MG63 (cell line): Measurements from ENCODE around the gene CACNA2D3. TPM values are rescaled to one million over a fixed set of nuclear protein-coding genes. Genes with fewer than 3 reads are reported as not detected.

Experiments used
- DNase-seq: peaks from one replicate; pipeline ENCODE4 v3.0.0-alpha.2; 2020
- H3K27me3 ChIP-seq: fragments of 250-450 bp; sonication (Bioruptor Pico); 2 replicates; pipeline ENCODE4 v1.5.1; 2020; ENCODE audit warnings: mild to moderate bottlenecking, moderate library complexity
- H3K36me3 ChIP-seq: fragments of 250-450 bp; sonication (Bioruptor Pico); 2 replicates; pipeline ENCODE4 v1.5.1; 2020; ENCODE audit warnings: mild to moderate bottlenecking, moderate library complexity
- H3K4me3 ChIP-seq: fragments of 250-450 bp; sonication (Bioruptor Pico); 2 replicates; pipeline ENCODE4 v1.5.1; 2020; ENCODE audit warnings: mild to moderate bottlenecking, moderate library complexity
- H3K9me3 ChIP-seq: fragments of 250-450 bp; sonication (Bioruptor Pico); 2 replicates; pipeline ENCODE4 v1.5.1; 2020; ENCODE audit warnings: mild to moderate bottlenecking, moderate library complexity
- total RNA-seq: library from RNA; depleted of rRNA; stranded (reverse); fragments of >200 nt; shearing (Covaris generic); gene quantifications from 2 replicates; pipeline ENCODE4 v1.2.3, GENCODE V29; 2014; ENCODE audit warnings: low replicate concordance

CACNA2D3 gene
- total RNA-seq, 1 experiment from 2014 or later, result 2.0 TPM

DNA sequence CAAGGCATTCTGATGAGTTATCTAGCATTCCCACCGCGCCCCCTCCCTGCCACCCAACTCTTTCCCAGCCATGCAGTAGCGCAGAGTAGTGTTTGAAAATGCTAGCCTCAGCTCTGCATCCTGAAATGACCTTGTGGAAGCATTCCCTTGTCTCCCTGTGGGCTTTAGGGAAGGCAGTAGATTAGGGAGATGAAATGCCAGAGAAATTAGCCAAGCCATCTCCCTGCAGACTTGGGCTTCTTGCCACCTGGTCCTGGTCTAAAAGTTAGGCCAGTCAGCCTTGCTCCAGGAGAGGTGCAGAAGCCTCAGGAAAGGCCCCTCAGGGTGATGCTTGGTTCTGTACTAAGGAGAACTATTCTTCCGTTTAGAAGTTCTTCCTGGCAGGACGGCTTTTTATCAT lies 231.2 kb downstream of the CACNA2D3 start:
- H3K27me3 ChIP-seq, result no peaks in the 10 kb centered on the region
- H3K4me3 ChIP-seq, result no peak overlapping the region
- peak; percentile 68 for DNase-seq
- no peaks in the 10 kb centered on the region for H3K9me3 ChIP-seq
- no peaks in the 10 kb centered on the region for H3K36me3 ChIP-seq

GRCh38 chr3:54353946-54354345 lies 231.6 kb downstream of the CACNA2D3 start:
- Histone ChIP-seq H3K4me3 (no peak overlapping the region), H3K27me3 (no peaks in the 10 kb centered on the region), H3K36me3 (no peaks in the 10 kb centered on the region), H3K9me3 (no peaks in the 10 kb centered on the region)
- peak; percentile 68 for DNase-seq

- peak; percentile 28 for DNase-seq
- Histone ChIP-seq H3K4me3 (no peak overlapping the region), H3K27me3 (no peaks in the 10 kb centered on the region), H3K9me3 (no peaks in the 10 kb centered on the region), H3K36me3 (no peaks in the 10 kb centered on the region)
Observed at GRCh38 chr3:54355800-54356199, 233.4 kb downstream of the CACNA2D3 start.

GRCh38 chr3:54356261-54357045 lies 234.1 kb downstream of the CACNA2D3 start:
- Histone ChIP-seq H3K4me3 (no peak overlapping the region), H3K27me3 (no peaks in the 10 kb centered on the region), H3K36me3 (no peaks in the 10 kb centered on the region), H3K9me3 (no peaks in the 10 kb centered on the region)
- peak; percentile 89 for DNase-seq

DNA sequence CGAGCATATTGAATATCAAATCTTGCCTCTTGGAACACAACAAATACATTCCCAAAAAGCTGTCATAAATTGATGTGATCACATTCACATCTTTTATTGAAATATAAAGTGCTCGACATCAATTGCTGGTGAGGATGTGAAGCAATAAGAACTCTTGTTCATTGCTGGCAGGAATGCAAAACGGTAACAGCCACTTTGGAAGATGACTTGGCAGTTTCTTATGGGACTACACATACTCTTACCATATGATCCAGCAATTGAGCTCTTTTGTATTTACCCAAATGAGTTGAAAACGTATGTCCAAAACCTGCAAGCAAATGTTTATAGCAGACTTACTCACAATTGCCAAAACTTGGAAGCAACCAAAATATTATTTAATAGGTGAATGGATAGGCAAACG lies 234.9 kb downstream of the CACNA2D3 start:
- H3K27me3 ChIP-seq, result no peaks in the 10 kb centered on the region
- peak; percentile 44 for DNase-seq
- no peaks in the 10 kb centered on the region for H3K9me3 ChIP-seq
- H3K4me3 ChIP-seq, result no peak overlapping the region
- no peaks in the 10 kb centered on the region for H3K36me3 ChIP-seq

DNA sequence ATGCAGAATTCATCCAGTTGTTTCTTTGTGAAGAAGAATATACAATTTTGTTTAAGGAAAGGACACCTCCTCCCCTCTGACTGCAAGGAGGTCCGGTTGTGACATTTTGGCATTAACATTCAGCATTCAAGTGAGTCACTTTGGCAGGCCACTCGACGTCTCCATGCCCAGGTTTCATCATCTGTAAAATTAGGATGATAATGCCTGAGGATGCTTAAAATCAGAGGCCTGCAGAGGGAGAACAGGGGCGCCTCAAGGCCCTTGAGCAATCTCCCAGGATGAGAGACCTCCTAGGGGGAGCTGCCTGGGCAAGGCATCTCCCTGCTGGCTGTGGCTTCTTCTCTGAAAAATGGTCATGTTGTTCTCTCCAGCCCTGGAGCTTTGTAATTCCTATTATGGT lies 236.0 kb downstream of the CACNA2D3 start:
- Histone ChIP-seq H3K9me3 (no peaks in the 10 kb centered on the region), H3K36me3 (no peaks in the 10 kb centered on the region), H3K27me3 (no peaks in the 10 kb centered on the region), H3K4me3 (no peak overlapping the region)
- peak; percentile 75 for DNase-seq

DNA sequence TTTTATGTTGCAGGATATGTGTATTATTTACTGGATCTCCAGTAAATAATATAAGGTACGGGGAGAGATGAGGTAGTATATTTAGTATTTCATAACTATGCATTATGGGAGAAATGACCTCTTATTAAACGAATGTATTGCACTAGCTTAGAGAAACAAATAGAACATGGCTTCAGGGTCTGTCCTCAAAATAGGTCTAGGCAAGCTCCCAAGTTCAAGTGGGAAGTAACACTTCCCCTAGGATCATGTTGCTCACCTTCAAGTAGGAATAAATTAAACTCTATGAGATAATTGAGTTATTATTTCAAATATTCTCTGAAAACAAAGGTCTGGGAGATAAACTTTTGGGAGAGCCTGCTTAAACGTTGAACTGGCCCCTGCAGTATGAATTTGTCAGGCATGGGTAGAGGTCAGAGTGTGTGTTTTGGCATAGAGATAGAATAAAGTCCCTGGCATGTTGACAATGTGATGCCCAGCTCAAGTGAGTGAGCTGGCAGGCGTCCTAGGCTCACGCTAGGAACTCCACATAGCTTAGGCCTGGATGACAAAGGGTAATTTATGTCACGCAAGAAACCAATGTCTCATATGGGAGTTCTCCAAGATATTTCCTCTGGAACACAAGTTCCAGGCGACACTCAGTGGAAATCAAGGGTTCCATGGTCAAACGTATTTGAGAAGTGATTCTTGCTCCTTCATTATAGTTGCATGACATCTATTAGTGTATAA lies 236.8 kb downstream of the CACNA2D3 start:
- DNase-seq, result peak; percentile 85
- H3K27me3 ChIP-seq, result no peaks in the 10 kb centered on the region
- H3K4me3 ChIP-seq, result no peak overlapping the region
- H3K36me3 ChIP-seq, result no peaks in the 10 kb centered on the region
- H3K9me3 ChIP-seq, result no peaks in the 10 kb centered on the region

- Histone ChIP-seq H3K36me3 (no peaks in the 10 kb centered on the region), H3K9me3 (no peaks in the 10 kb centered on the region), H3K27me3 (no peaks in the 10 kb centered on the region), H3K4me3 (no peak overlapping the region)
- peak; percentile 27 for DNase-seq
Observed at GRCh38 chr3:54360320-54360719, 238.0 kb downstream of the CACNA2D3 start.

- no peaks in the 10 kb centered on the region for H3K36me3 ChIP-seq
- H3K4me3 ChIP-seq, result no peak overlapping the region
- H3K9me3 ChIP-seq, result no peaks in the 10 kb centered on the region
- DNase-seq, result no peak
- no peaks in the 10 kb centered on the region for H3K27me3 ChIP-seq
Observed at GRCh38 chr3:54361746-54362283, 239.5 kb downstream of the CACNA2D3 start.

DNA sequence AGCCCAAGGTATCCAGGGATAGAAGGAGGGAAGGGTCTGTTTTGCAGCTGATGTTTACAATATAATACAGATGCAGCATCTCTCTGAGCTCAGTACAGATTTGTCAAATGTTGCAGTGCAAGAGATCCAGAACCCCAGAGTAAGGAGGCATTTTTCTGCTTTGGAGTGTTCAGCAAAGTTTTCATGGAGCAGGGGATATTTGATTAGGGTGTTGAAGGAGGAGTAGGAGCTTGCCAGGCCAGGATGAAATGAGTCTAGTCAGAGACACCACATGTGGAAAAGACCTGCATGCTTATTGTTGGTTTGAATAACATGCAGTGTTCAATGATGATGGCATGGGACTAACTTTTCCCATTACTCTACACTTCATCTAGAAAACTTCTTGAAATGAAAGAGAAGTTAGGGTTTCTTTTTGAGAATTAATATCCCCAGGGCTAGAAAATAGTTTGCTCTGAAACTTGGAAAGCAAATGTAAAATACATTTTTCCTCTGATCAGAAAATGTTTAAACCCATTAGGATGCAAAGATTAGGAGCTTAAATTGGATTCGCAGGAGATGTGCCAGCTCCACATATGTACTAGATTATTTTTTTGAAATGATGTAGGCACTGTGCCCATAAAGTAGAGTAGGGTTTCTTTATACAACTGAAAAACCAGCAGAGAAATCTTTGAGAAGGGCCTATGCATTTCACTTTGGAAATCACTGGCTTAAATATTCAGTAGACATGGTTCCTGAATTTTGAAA lies 243.8 kb downstream of the CACNA2D3 start:
- Histone ChIP-seq H3K36me3 (no peaks in the 10 kb centered on the region), H3K9me3 (no peaks in the 10 kb centered on the region), H3K4me3 (no peak overlapping the region), H3K27me3 (no peaks in the 10 kb centered on the region)
- DNase-seq, result no peak

DNA sequence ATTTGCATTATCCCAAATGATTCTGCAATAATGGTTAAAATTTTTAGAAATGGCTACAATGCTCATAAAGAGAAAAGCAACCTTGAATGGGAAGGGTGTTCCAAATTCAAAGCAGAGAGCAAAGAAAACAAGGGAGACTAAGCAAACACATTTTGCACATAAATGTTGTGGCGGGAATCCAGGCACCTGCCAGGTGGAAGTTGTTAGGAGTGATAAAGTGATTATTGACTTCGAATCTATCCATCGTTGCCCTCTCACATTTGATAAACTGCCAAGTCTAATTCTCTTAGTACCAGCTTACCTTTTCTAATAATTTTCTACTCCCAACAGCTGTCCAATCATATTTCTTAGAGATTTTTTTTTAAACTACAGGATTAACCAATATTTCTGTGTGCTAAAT lies 244.5 kb downstream of the CACNA2D3 start:
- Histone ChIP-seq H3K4me3 (no peak overlapping the region), H3K36me3 (no peaks in the 10 kb centered on the region), H3K27me3 (no peaks in the 10 kb centered on the region), H3K9me3 (no peaks in the 10 kb centered on the region)
- no peak for DNase-seq

DNA sequence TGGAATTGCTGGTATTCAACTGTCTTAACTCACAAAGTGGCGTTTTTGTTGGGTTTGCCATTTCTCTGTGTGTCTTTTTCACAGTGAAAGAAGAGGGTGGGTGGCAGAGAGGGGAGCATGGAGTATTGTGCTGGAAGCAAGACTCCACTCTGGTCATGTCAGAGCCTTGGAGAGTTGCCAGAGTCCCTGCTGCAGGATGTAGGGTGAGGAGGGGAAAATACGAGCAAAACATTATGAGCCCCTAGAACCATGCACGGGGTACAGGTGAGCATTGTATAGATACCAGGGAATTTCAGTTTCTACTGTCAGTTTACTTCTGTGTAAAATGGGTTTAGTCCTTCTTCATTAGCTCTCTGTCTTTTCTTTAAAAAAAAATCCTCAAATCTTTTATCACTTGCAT lies 249.9 kb downstream of the CACNA2D3 start:
- no peaks in the 10 kb centered on the region for H3K36me3 ChIP-seq
- no peak overlapping the region for H3K4me3 ChIP-seq
- no peaks in the 10 kb centered on the region for H3K27me3 ChIP-seq
- no peak for DNase-seq
- no peaks in the 10 kb centered on the region for H3K9me3 ChIP-seq

DNA sequence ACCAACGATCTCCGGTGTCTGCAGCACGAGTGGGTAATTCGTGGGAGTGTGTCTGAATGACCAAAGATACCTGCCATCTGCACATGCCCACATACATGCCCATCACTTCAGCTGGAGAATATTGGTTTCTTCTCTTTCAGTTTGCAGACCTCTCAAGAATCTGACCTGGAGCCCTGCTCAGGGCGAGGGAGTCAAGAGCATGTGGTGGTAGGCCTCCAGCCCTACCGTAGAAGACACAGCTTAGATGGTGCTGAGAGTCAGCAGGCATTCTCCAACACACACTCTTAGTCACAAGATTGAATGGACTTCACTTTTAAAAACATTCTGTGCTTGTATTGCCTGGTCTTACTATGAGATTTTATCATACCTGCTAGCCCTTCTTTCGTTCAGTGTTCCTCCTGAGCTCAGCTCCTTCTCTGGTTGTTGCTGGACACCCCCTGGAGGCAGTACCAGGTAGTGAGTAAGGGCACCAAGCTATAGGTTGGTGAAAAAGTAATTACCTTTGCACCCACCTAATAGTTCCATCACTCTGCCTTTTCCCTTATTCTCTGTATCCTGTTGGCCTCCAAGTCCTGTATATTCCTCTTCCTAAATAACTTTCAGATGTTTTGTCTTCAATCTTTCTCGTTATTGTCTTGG lies 252.0 kb downstream of the CACNA2D3 start:
- DNase-seq, result no peak
- no peaks in the 10 kb centered on the region for H3K9me3 ChIP-seq
- H3K36me3 ChIP-seq, result no peaks in the 10 kb centered on the region
- H3K4me3 ChIP-seq, result no peak overlapping the region
- H3K27me3 ChIP-seq, result no peaks in the 10 kb centered on the region

- Histone ChIP-seq H3K36me3 (no peaks in the 10 kb centered on the region), H3K4me3 (no peak overlapping the region), H3K9me3 (no peaks in the 10 kb centered on the region), H3K27me3 (no peaks in the 10 kb centered on the region)
- DNase-seq, result no peak
Observed at GRCh38 chr3:54376142-54376807, 253.9 kb downstream of the CACNA2D3 start.

GRCh38 chr3:54376939-54377578 lies 254.7 kb downstream of the CACNA2D3 start:
- Histone ChIP-seq H3K27me3 (no peaks in the 10 kb centered on the region), H3K4me3 (no peak overlapping the region), H3K9me3 (no peaks in the 10 kb centered on the region), H3K36me3 (no peaks in the 10 kb centered on the region)
- DNase-seq, result no peak

- DNase-seq, result no peak
- H3K27me3 ChIP-seq, result no peaks in the 10 kb centered on the region
- no peaks in the 10 kb centered on the region for H3K9me3 ChIP-seq
- no peaks in the 10 kb centered on the region for H3K36me3 ChIP-seq
- no peak overlapping the region for H3K4me3 ChIP-seq
Observed at GRCh38 chr3:54378184-54378583, 255.8 kb downstream of the CACNA2D3 start.
